ENCODE measurements around the gene IMPA2.
"Not testable (repeated sequence)": the region's sequence is repeated elsewhere in the genome, so short reads cannot be mapped to it uniquely, and the experiment has no call there.

IMPA2 gene

GRCh38 chr18:12049978-12050811, 68.9 kb downstream of the IMPA2 start:
- DNase-seq (ENCODE audit: low read depth): no peak

- DNase-seq (ENCODE audit: low read depth): no peak
Measured at GRCh38 chr18:12052866-12053265, 71.6 kb downstream of the IMPA2 start.

GRCh38 chr18:12053289-12053688, 72.0 kb downstream of the IMPA2 start:
- DNase-seq (ENCODE audit: low read depth): no peak

DNA sequence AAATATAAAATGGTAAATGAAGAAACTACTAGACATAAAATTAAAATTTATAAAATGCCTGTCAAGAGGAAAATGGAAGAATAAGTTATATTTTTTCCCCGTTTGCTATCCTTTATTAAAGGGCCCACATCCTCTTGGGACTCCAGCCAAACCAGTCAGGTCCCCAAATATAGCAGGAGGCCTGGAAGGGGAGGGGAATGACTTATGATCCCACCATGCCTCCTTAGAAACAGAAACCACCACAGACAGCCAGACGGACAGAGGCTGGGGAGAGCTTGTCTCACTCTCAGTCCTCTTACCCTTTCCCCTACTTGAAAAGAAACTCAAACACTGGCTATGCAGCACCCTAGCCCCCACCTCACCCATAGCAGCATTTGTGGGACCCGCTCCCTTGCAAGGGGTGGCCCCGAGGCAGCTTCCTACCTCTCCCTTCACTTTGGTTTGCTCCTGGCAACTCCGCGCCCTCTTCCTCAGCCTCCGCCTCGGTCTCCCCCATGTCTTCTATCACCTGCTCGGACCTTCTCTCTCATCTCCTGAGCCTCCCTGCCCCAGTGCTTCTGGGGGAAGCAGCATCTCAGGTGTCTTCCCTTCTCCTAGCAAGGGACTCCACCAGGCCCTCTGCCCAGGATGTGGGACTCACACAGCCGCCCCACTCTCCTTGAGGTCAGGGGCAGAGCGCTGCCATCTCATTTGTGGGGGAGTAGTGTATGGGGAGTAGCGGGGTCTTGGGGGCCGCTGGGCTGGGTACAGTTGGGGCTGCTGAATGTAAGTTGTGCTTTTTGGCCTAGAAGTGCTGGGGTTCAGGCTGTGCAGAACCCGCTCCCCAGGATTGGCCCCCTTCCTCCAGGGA, 75.0 kb downstream of the IMPA2 start:
- DNase-seq (ENCODE audit: low read depth): no peak

GRCh38 chr18:12056884-12057402, 75.6 kb downstream of the IMPA2 start:
- DNase-seq (ENCODE audit: low read depth): no peak

- no peak for DNase-seq (ENCODE audit: low read depth)
Measured at GRCh38 chr18:12057419-12058039, 76.2 kb downstream of the IMPA2 start.

GRCh38 chr18:12059334-12060181, 78.3 kb downstream of the IMPA2 start:
- no peak for DNase-seq (ENCODE audit: low read depth)

DNA sequence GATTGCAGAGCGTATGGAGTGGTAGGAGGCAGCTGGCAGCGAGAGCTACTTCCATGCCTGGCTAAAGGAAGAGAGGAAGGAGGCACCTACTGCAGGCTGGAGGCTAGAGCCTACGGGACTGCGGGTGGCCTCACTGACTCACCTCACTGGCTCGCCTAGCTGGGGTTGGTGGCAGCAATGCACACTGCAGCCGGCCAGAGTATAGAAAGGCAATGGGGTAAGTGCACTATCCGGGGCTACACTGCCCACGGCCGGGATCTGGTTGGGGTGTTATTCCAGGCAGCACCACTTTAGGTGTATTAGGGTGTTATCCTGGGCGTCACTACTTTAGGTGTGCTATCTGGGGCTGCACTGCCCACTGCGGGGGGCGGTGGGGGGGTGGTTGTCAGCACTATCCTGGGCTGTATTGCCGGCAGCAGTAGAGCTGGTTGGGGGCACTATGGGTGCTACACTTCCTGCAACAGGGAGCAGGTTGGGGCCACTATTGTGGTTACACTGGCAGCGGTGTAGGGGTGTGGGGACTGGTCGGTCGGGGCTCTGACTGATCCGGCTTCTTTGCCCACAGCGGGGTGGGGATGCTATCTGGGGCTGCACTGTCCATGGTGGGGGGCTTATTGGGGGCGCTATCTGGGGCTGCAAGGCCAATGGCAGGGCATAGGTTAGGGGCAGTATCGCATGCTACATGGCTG, 79.0 kb downstream of the IMPA2 start:
- no peak for DNase-seq (ENCODE audit: low read depth)

GRCh38 chr18:12061685-12062084, 80.4 kb downstream of the IMPA2 start:
- DNase-seq (ENCODE audit: low read depth): no peak

GRCh38 chr18:12062974-12063373, 81.7 kb downstream of the IMPA2 start:
- DNase-seq (ENCODE audit: low read depth): no peak

DNA sequence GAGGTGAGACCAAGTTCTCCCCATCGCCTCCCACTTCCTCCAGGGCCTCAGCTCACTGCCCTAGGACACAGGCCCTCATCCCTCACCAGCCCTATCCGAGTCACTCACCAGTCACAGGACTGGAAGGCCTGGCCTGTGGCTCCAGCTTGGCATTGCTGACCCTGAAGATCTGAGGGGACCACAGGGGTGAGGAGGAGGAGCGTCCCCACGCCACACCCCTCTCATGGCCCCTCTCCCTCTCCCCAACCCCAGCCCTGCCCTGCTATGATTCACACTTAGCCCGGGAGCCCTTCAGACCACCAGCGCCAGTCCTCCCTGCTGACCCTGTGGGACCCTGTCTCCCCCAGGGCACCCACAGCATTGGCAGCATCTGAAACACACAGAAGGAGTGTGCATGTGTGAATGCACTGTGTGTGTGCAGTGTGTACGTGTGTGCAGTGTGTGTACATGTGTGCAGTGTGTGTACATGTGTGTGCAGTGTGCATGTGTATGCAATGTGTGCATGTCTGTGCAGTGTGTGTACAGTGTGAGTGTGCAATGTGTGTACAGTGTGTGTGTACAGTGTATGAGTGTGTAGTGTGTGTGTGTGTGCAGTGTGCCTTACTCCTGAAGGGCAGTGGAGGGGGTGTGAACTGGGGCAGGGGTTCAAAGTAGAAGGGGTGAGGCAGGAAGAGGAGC, 82.9 kb downstream of the IMPA2 start:
- no peak for DNase-seq (ENCODE audit: low read depth)

GRCh38 chr18:12065397-12065796, 84.1 kb downstream of the IMPA2 start:
- no peak for DNase-seq (ENCODE audit: low read depth)

DNA sequence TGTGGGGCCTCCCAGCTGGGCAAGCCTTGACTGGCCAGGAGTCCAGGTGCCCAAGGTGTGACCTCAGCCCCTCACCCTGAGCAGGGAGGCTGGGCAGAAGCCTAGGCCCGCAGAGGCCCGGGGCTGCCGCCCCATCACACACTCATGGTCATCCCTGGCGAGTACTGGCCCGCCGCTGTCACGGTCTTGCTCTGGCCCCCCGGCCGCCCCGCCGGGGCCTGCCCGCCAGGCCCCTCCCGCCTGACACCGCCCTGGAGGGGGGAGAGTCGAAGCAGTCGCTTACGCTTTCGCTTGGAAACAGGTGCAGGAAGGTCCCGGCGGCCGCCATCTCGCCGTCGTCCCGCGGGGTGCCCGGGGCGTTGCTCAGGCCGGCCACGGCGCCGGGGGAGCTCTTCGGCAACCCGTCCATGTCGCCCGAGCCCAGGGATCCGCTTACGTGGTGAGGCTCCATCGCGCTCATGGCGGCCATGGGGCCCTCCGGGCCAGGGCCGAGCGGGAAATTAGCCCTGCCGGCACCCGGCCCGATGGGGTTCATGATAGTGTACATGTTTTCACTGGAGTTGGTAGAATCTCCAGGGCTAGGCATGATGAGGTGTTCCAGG, 85.7 kb downstream of the IMPA2 start:
- no peak for DNase-seq (ENCODE audit: low read depth)

DNA sequence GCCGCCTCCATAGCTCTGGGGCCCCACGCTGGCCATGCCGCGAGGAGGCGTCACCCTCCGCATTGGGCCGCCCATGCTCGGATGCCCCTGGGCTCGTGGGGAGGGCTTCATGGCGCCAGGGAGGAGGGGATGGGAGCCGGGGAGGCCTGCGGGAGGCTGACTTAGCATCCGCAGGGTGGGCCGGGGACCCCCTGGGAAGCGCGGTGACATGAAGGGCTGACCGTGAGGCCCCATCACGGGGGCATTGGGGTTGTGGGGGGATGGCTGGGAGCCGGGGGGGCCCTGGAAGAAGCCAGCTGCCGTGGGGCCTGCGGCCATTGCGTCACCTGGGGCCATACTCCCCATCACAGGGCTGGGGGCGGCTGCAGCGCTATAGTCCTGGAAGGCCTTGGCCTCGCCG, 86.4 kb downstream of the IMPA2 start:
- DNase-seq (ENCODE audit: low read depth): no peak

DNA sequence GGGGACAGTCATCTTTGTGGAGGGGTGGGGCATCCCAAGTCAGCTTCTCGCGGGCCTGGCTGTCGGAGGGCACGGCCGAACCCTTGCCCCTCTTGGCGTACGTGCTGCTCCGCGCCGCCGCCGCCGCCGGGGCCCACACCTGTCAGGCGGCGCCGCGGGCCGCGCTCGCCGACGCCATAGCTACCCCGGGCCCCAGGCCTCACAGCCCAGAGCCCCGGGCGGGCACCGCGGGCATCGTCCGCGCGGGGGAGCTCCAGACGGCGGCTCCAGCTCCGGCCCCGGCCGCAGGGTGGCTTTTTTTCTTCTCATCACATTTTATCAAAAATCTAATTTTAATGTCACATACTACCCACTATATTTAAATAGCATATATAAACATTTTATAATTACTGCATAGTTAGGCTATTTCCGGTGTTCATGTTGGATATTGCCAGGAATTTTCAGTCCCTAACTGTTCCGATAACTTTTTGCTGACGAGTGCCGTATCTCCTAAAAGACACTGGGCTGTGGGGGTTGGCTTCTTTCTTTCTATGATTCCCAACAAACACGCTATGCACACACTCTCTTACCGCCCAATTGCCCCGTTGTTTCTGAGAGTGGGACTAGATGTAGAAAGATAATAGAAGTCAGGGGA, 87.1 kb downstream of the IMPA2 start:
- not testable (repeated sequence) for DNase-seq (ENCODE audit: low read depth)

GRCh38 chr18:12068950-12069320, 87.6 kb downstream of the IMPA2 start:
- DNase-seq (ENCODE audit: low read depth): no peak

DNA sequence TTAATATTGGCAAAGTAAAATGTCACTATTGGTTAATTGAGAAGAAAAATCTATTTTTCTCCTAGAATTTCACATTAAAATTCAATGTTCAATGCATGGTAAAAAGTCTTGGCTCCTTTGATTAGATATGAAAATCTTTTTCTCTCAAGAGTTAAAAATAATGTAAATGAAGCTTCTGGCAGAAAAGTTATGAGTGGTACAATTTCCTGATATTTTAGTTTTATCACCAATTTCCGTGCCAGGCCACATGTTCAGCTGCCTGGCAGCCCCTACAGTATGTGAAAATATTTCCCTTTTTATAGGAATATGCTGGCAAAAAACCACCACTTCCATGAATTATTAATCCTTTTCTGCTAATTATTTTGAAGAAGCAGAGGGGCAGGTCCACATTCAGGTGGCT, 89.8 kb downstream of the IMPA2 start:
- DNase-seq (ENCODE audit: low read depth): not testable (repeated sequence)

DNA sequence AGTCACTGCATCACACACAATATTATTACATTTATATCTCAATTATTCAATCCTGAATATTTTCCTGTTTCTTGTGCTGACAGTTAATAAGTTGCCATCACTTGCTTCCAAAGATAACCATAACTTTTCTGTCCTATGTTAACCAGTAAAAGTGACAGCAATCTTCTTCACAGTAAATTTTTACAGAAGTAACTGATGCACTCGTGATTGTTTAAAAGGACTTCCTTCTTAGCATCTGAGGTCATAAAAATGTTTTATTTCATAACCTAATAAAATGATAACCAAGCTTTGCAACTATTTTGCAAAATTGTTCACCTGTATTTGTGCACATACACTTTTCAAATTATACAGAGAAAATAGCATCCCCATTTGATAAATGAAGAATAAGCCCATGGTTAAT, 91.7 kb downstream of the IMPA2 start:
- no peak for DNase-seq (ENCODE audit: low read depth)

DNA sequence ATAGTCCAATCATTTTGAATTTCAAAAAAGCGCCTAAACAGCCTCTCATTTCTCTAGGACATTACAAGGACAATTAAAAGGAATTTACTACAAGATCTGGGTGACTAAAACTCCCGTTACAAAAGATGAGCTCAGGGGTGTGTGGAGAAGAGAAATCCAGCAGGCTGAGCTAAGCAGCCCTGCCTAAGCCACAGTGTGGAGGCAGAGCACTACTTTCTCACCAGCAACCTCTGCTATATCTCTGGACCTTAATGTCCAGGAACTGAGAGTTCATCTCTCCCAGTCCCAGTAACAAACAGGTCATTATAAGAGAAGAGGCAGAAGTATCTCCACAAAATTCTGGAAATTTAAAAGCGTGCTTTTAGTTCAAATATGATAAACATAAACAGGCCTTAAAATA, 93.4 kb downstream of the IMPA2 start:
- no peak for DNase-seq (ENCODE audit: low read depth)

Measured in activated T-helper 9 cell treated with anti-CD3 and anti-CD28 coated beads, Interleukin-2, amount 50 U/mL, for 16 hours (primary cell).